Hepatocyte (in vitro differentiated cells): Measurements from ENCODE around the gene GPAT3. TPM values are rescaled to one million over a fixed set of nuclear protein-coding genes. Genes with fewer than 3 reads are reported as not detected.

Source experiments
- DNase-seq: peaks from one replicate; pipeline ENCODE4 v3.0.0-alpha.2; 2016; ENCODE audit warnings: low spot score
- H2AFZ ChIP-seq: fragments of 200-600 bp; sonication (generic); 2 replicates; pipeline ENCODE4 v1.6.0; 2016; ENCODE audit warnings: antibody characterized with exemption, mild to moderate bottlenecking
- H3K27ac ChIP-seq: fragments of 200-600 bp; sonication (generic); 2 replicates; pipeline ENCODE4 v1.5.1; 2016; ENCODE audit warnings: mild to moderate bottlenecking
- H3K27me3 ChIP-seq: fragments of 200-600 bp; sonication (generic); 2 replicates; pipeline ENCODE4 v1.6.1; 2016
- H3K36me3 ChIP-seq: fragments of 200-600 bp; sonication (generic); replicated peaks from 2 replicates; pipeline ENCODE4 v1.5.1; 2016; ENCODE audit warnings: low read depth; ENCODE audit not compliant: insufficient read depth
- H3K4me1 ChIP-seq: fragments of 200-600 bp; sonication (generic); 2 replicates; pipeline ENCODE4 v1.5.1; 2016; ENCODE audit warnings: mild to moderate bottlenecking, moderate library complexity; ENCODE audit not compliant: insufficient read depth
- H3K4me2 ChIP-seq: fragments of 200-600 bp; sonication (generic); 2 replicates; pipeline ENCODE4 v1.6.0; 2016
- H3K4me3 ChIP-seq: fragments of 200-600 bp; sonication (generic); 2 replicates; pipeline ENCODE4 v1.5.1; 2016; ENCODE audit warnings: mild to moderate bottlenecking
- H3K79me2 ChIP-seq: fragments of 200-600 bp; sonication (generic); 2 replicates; pipeline ENCODE4 v1.6.0; 2017; ENCODE audit warnings: mild to moderate bottlenecking
- H3K9me2 ChIP-seq: fragments of 200-600 bp; sonication (generic); replicated peaks from 2 replicates; pipeline ENCODE4 v1.6.0; 2017; ENCODE audit warnings: mild to moderate bottlenecking; ENCODE audit not compliant: insufficient read depth
- H3K9me3 ChIP-seq: fragments of 200-600 bp; sonication (generic); 2 replicates; pipeline ENCODE4 v1.5.1; 2016; ENCODE audit warnings: low read depth, mild to moderate bottlenecking
- H4K20me1 ChIP-seq: fragments of 200-600 bp; sonication (generic); 2 replicates; pipeline ENCODE4 v1.6.0; 2016; ENCODE audit warnings: mild to moderate bottlenecking; ENCODE audit not compliant: insufficient read depth, poor library complexity, severe bottlenecking
- CTCF ChIP-seq: fragments of 200-600 bp; sonication (generic); IDR thresholded peaks from 2 replicates; pipeline ENCODE4 v1.5.1; 2016; ENCODE audit warnings: antibody characterized with exemption, mild to moderate bottlenecking; ENCODE audit not compliant: poor library complexity
- EZH2 ChIP-seq: fragments of 200-600 bp; sonication (generic); IDR thresholded peaks from 2 replicates; pipeline ENCODE4 v1.6.1; 2016; ENCODE audit warnings: antibody characterized with exemption, mild to moderate bottlenecking, borderline replicate concordance
- EZH2phosphoT487 ChIP-seq: fragments of 200-600 bp; sonication (generic); IDR thresholded peaks from one replicate; pipeline ENCODE4 v1.6.1; 2018; ENCODE audit warnings: antibody characterized with exemption, mild to moderate bottlenecking, low read depth, moderate library complexity; ENCODE audit not compliant: unreplicated experiment, severe bottlenecking
- WGBS: methylation state at CpG from one replicate; pipeline ENCODE4 v1.1.6; 2016; ENCODE audit warnings: low lambda C conversion rate; ENCODE audit errors: missing lambda C conversion rate; 5-methylcytosine and 5-hydroxymethylcytosine counted together
- polyA plus RNA-seq: library from polyadenylated mRNA; unstranded; fragments of >200 nt; fragmentation: Nextera tagmentation; extraction: Ambion mirVana; gene quantifications from 2 replicates; pipeline ENCODE4 v1.2.1, GENCODE V29; 2016
- total RNA-seq: library from RNA; depleted of rRNA; stranded (reverse); fragments of >200 nt; gene quantifications from 2 replicates; pipeline ENCODE4 v1.2.3, GENCODE V29; 2014

The GPAT3 gene
- total and polyA plus RNA-seq, 2 experiments from 2014 or later: 3.3 to 4.4 TPM

- DNase-seq: no peak
- no peak overlapping the region for H2AFZ ChIP-seq
- no peaks in the 10 kb centered on the region for H3K9me3 ChIP-seq
- H3K27me3 ChIP-seq: no peaks in the 10 kb centered on the region
- TF ChIP-seq EZH2phosphoT487: no peak
- TF ChIP-seq EZH2: no peak
- TF ChIP-seq CTCF: no peak
- WGBS: 65% methylated on average over 3 of the region's 3 CpGs
- H3K9me2 ChIP-seq: no peaks in the 10 kb centered on the region
- no peaks in the 10 kb centered on the region for H3K36me3 ChIP-seq
- H3K4me2 ChIP-seq: peak overlapping the region; percentile 27
- peak overlapping the region; percentile 58 for H3K27ac ChIP-seq
- H4K20me1 ChIP-seq: no peaks in the 10 kb centered on the region
- H3K4me1 ChIP-seq: peaks cover 7% of the 10 kb centered on the region
- no peak overlapping the region for H3K4me3 ChIP-seq
- H3K79me2 ChIP-seq: no peaks in the 10 kb centered on the region
Observed at GRCh38 chr4:83605210-83605609, 69.3 kb downstream of the GPAT3 start.

GRCh38 chr4:83605744-83606172 is 69.8 kb downstream of the GPAT3 start:
- TF ChIP-seq CTCF (no peak), EZH2 (no peak), EZH2phosphoT487 (no peak)
- H3K79me2 ChIP-seq: no peaks in the 10 kb centered on the region
- H3K27me3 ChIP-seq: no peaks in the 10 kb centered on the region
- H3K27ac ChIP-seq: peak overlapping the region; percentile 58
- H3K9me3 ChIP-seq: no peaks in the 10 kb centered on the region
- H3K9me2 ChIP-seq: no peaks in the 10 kb centered on the region
- peak overlapping the region; percentile 27 for H3K4me2 ChIP-seq
- no peaks in the 10 kb centered on the region for H3K36me3 ChIP-seq
- peak; percentile 20 for DNase-seq
- H3K4me1 ChIP-seq: peaks cover 7% of the 10 kb centered on the region
- WGBS: 64% methylated on average over 3 of the region's 3 CpGs
- no peak overlapping the region for H3K4me3 ChIP-seq
- H4K20me1 ChIP-seq: no peaks in the 10 kb centered on the region
- H2AFZ ChIP-seq: no peak overlapping the region

- no peaks in the 10 kb centered on the region for H3K9me2 ChIP-seq
- TF ChIP-seq CTCF (no peak), EZH2 (no peak), EZH2phosphoT487 (no peak)
Observed at GRCh38 chr4:83606460-83606859, 70.6 kb downstream of the GPAT3 start.

GRCh38 chr4:83606898-83607297 is 71.0 kb downstream of the GPAT3 start:
- H3K9me3 ChIP-seq: no peaks in the 10 kb centered on the region
- H3K36me3 ChIP-seq: no peaks in the 10 kb centered on the region
- H2AFZ ChIP-seq: no peak overlapping the region
- no peaks in the 10 kb centered on the region for H3K9me2 ChIP-seq
- no peak for DNase-seq
- H3K4me2 ChIP-seq: no peak overlapping the region
- no peaks in the 10 kb centered on the region for H3K27me3 ChIP-seq
- H3K4me3 ChIP-seq: no peak overlapping the region
- TF ChIP-seq EZH2phosphoT487 (no peak), EZH2 (no peak), CTCF (no peak)
- H3K27ac ChIP-seq: no peak overlapping the region
- peaks cover 7% of the 10 kb centered on the region for H3K4me1 ChIP-seq
- no peaks in the 10 kb centered on the region for H4K20me1 ChIP-seq
- H3K79me2 ChIP-seq: no peaks in the 10 kb centered on the region
- WGBS: 54% methylated on average over 7 of the region's 7 CpGs

More at GRCh38 chr4:83606460-83606859, 70.6 kb downstream of the GPAT3 start:
- no peak overlapping the region for H2AFZ ChIP-seq
- H3K36me3 ChIP-seq: no peaks in the 10 kb centered on the region
- no peaks in the 10 kb centered on the region for H3K9me3 ChIP-seq
- H3K4me2 ChIP-seq: no peak overlapping the region
- no peaks in the 10 kb centered on the region for H3K27me3 ChIP-seq
- H3K4me1 ChIP-seq: peaks cover 7% of the 10 kb centered on the region
- DNase-seq: no peak
- H4K20me1 ChIP-seq: no peaks in the 10 kb centered on the region
- no peak overlapping the region for H3K4me3 ChIP-seq
- no peaks in the 10 kb centered on the region for H3K79me2 ChIP-seq
- H3K27ac ChIP-seq: no peak overlapping the region
